ENCODE data around the gene RASL10B.

DNA sequence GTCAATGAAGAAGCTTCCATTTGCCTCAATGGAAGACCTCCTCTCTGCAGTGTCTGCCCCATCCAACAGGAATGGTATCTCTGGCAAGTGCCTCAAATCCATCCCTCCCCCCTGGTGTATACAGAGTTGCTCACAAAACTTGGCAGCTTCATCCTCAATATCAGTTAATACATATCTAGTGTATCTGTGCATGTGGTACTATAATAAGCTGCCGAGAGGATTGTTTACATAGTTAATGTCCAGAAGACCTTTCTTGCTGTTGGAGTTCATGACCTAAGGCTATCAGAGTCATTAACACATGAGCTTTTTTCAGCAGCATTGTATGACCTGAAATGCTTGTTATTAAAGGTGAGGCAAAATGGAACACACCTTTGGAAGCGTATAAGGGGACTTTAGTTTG is 14.0 kb upstream of the RASL10B start:
- no peak for TF ChIP-seq POLR2AphosphoS5 (IDR thresholded peaks at IDR 0.05)
- TF ChIP-seq, protein P1, sequence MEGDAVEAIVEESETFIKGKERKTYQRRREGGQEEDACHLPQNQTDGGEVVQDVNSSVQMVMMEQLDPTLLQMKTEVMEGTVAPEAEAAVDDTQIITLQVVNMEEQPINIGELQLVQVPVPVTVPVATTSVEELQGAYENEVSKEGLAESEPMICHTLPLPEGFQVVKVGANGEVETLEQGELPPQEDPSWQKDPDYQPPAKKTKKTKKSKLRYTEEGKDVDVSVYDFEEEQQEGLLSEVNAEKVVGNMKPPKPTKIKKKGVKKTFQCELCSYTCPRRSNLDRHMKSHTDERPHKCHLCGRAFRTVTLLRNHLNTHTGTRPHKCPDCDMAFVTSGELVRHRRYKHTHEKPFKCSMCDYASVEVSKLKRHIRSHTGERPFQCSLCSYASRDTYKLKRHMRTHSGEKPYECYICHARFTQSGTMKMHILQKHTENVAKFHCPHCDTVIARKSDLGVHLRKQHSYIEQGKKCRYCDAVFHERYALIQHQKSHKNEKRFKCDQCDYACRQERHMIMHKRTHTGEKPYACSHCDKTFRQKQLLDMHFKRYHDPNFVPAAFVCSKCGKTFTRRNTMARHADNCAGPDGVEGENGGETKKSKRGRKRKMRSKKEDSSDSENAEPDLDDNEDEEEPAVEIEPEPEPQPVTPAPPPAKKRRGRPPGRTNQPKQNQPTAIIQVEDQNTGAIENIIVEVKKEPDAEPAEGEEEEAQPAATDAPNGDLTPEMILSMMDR (IDR thresholded peaks at IDR 0.05 in 8 of 11, conservative IDR thresholded peaks at IDR 0.05 in 3 of 11), result no peak
- no peak for TF ChIP-seq POLR2A (IDR thresholded peaks at IDR 0.05)
